Peyer's patch (tissue), 4 donors: Measurements from ENCODE around the gene MYD88.

ENCODE experiments used
- POLR2A ChIP-seq, 2 donors: fragments of 450-650 bp; IDR thresholded peaks; one replicate each; pipeline ENCODE4 v1.5.1; 2017; ENCODE audit warnings: antibody characterized with exemption in 2 of 2, mild to moderate bottlenecking in 2 of 2, moderate library complexity in 2 of 2
- TF ChIP-seq, protein P1 (sequence below), 6 experiments: fragments of 450-650 bp in 4 of 6; fragments of 200-600 bp in 2 of 6; sonication (generic) in 1 of 6; IDR thresholded peaks; one replicate each; pipeline ENCODE4 v1.5.1; 2017 to 2019; ENCODE audit warnings: antibody characterized with exemption in 6 of 6, mild to moderate bottlenecking in 3 of 6, moderate library complexity in 1 of 6

DNA sequence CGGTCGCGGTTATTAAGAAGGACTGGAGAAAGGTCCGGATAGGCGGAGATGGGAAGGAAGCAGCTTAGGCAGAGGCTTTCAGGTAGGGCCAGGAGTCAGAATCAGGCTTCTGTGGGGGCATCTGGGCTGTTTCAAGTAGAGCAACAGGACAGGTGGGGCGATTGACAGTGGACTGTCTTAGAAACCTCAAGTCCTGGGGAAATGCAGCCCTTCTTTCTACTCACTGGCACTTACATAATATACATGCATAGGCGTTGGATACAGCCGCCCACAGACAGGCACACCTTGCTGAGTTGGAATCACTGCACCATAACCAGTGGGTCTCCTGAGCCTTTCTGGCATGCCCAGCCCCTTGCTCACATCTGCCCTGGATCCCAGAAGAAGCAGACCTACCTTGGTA lies 730 bp downstream of the MYD88 start:
- TF ChIP-seq, protein P1, sequence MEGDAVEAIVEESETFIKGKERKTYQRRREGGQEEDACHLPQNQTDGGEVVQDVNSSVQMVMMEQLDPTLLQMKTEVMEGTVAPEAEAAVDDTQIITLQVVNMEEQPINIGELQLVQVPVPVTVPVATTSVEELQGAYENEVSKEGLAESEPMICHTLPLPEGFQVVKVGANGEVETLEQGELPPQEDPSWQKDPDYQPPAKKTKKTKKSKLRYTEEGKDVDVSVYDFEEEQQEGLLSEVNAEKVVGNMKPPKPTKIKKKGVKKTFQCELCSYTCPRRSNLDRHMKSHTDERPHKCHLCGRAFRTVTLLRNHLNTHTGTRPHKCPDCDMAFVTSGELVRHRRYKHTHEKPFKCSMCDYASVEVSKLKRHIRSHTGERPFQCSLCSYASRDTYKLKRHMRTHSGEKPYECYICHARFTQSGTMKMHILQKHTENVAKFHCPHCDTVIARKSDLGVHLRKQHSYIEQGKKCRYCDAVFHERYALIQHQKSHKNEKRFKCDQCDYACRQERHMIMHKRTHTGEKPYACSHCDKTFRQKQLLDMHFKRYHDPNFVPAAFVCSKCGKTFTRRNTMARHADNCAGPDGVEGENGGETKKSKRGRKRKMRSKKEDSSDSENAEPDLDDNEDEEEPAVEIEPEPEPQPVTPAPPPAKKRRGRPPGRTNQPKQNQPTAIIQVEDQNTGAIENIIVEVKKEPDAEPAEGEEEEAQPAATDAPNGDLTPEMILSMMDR (IDR thresholded peaks at IDR 0.05) = no peak
- TF ChIP-seq POLR2A (IDR thresholded peaks at IDR 0.05) = no peak
